Duodenal mucosa (tissue), 2 donors: ENCODE measurements around the gene ZNF768.

ENCODE experiments used
- H3K27ac ChIP-seq: one replicate; pipeline ENCODE4 v1.7.0; 2013; ENCODE audit warnings: low read depth, low read length
- H3K27me3 ChIP-seq, 2 donors: one replicate each; pipeline ENCODE4 v1.7.0; 2013; ENCODE audit warnings: low read length in 2 of 2, control low read depth in 1 of 2; ENCODE audit not compliant: insufficient read depth in 2 of 2, control insufficient read depth in 1 of 2
- H3K36me3 ChIP-seq, 2 donors: one replicate each; pipeline ENCODE4 v1.7.0; 2013; ENCODE audit warnings: low read length in 2 of 2, control low read depth in 1 of 2; ENCODE audit not compliant: insufficient read depth in 2 of 2, control insufficient read depth in 1 of 2
- H3K4me1 ChIP-seq, 2 donors: one replicate each; pipeline ENCODE4 v1.7.0; 2013; ENCODE audit warnings: low read length in 2 of 2, control low read depth in 1 of 2; ENCODE audit not compliant: insufficient read depth in 2 of 2, control insufficient read depth in 1 of 2
- H3K4me3 ChIP-seq, 2 donors: one replicate each; pipeline ENCODE4 v1.7.0; 2013; ENCODE audit warnings: low read length in 2 of 2, low read depth in 1 of 2
- H3K9ac ChIP-seq, 2 donors: one replicate each; pipeline ENCODE4 v1.7.0; 2013; ENCODE audit warnings: low read length in 2 of 2, low read depth in 1 of 2
- H3K9me3 ChIP-seq, 2 donors: one replicate each; pipeline ENCODE4 v1.7.0; 2013; ENCODE audit warnings: low read length in 2 of 2, control low read depth in 1 of 2; ENCODE audit not compliant: control insufficient read depth in 1 of 2

The ZNF768 gene

GRCh38 chr16:30532285-30533145 lies 6.1 kb upstream of the ZNF768 start:
- peak overlapping the region in 1 of 2 donors; percentile 12 for H3K9ac ChIP-seq
- H3K27ac ChIP-seq: no peak overlapping the region
- peaks cover 0 to 19% of the 10 kb centered on the region in 2 donors for H3K36me3 ChIP-seq
- H3K4me1 ChIP-seq: peaks cover 11 to 36% of the 10 kb centered on the region in 2 donors
- no peaks in the 10 kb centered on the region for H3K27me3 ChIP-seq
- peak overlapping the region in 1 of 2 donors; percentile 88 for H3K4me3 ChIP-seq
- H3K9me3 ChIP-seq: no peaks in the 10 kb centered on the region

- H3K27me3 ChIP-seq: no peaks in the 10 kb centered on the region
- H3K4me1 ChIP-seq: peaks cover 14 to 39% of the 10 kb centered on the region in 2 donors
- H3K36me3 ChIP-seq: peaks cover 0 to 19% of the 10 kb centered on the region in 2 donors
- no peak overlapping the region for H3K4me3 ChIP-seq
- H3K9me3 ChIP-seq: no peaks in the 10 kb centered on the region
- H3K9ac ChIP-seq: no peak overlapping the region
- H3K27ac ChIP-seq: no peak overlapping the region
Observed at GRCh38 chr16:30530163-30531037, 4.0 kb upstream of the ZNF768 start.

DNA sequence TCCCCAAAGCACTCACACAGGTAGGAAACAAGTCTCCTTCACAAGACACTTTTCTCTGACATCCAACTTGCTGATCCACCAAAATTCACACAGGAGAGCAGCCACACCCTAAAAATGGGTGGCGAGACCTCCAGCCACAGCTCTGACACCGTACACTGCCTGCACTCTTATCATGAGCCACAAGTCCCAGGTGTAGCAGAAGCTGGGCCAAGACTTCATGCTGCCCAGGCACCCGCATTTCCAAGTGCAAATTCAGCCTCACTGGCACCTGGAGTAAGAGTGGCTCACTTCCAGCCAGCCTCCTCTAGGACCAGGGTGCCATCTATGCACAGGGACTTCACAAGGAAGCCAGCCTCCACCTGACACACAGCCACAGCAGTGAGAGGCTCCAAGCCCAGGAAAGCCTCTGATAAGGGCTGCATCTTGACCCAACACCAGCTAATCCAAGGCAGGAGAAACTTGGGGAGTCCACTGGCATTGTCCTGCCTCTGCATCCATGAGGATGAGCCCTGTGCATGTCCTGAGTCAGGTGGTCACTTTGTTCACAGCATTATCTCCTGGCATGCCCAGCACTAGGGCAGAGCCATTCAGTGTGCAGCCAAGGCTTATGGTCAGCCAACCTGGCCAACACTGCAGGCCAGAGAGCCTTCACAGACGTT lies 2.6 kb upstream of the ZNF768 start:
- Histone ChIP-seq H3K4me1 (peaks cover 16 to 45% of the 10 kb centered on the region in 2 donors), H3K9ac (peak overlapping the region in 1 of 2 donors; percentile 40), H3K9me3 (no peaks in the 10 kb centered on the region), H3K27ac (no peak overlapping the region), H3K36me3 (peaks cover 0 to 26% of the 10 kb centered on the region in 2 donors), H3K27me3 (no peaks in the 10 kb centered on the region), H3K4me3 (no peak overlapping the region)

- Histone ChIP-seq H3K36me3 (peaks cover 0 to 25% of the 10 kb centered on the region in 2 donors), H3K4me3 (peak overlapping the region; percentile 62 to 73), H3K9ac (peak overlapping the region; percentile 58 to 60), H3K27ac (peak overlapping the region; percentile 73), H3K4me1 (peaks cover 16 to 38% of the 10 kb centered on the region in 2 donors), H3K9me3 (no peaks in the 10 kb centered on the region), H3K27me3 (no peaks in the 10 kb centered on the region)
Observed at GRCh38 chr16:30527635-30528178, 1.3 kb upstream of the ZNF768 start.

GRCh38 chr16:30526823-30527634 lies 663 bp upstream of the ZNF768 start:
- Histone ChIP-seq H3K36me3 (peaks cover 0 to 18% of the 10 kb centered on the region in 2 donors), H3K9ac (peak overlapping the region; percentile 81 to 92), H3K27me3 (no peaks in the 10 kb centered on the region), H3K27ac (peak overlapping the region; percentile 98), H3K4me3 (peak overlapping the region; percentile 73 to 79), H3K4me1 (peaks cover 22 to 44% of the 10 kb centered on the region in 2 donors), H3K9me3 (no peaks in the 10 kb centered on the region)

DNA sequence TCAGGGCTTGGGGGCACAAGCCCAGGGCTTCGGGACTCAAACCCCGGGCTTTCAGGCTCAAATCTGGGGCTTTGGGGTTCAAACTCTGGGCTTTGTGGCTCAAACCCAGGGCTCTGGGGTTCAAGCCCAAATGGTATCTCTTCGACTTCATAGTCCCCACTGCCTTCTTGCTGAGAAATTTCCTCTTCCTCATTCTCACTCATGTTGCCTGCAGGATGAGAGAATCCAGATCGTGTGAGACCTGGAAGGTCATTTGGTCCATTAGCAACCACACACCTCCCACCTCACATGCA lies 576 bp downstream of the ZNF768 start:
- Histone ChIP-seq H3K4me1 (peaks cover 29 to 51% of the 10 kb centered on the region in 2 donors), H3K9ac (peak overlapping the region; percentile 68 to 72), H3K4me3 (peak overlapping the region; percentile 75 to 77), H3K27me3 (no peaks in the 10 kb centered on the region), H3K27ac (peak overlapping the region; percentile 65), H3K9me3 (no peaks in the 10 kb centered on the region), H3K36me3 (peaks cover 0 to 11% of the 10 kb centered on the region in 2 donors)

- H3K36me3 ChIP-seq: peaks cover 0 to 8% of the 10 kb centered on the region in 2 donors
- no peaks in the 10 kb centered on the region for H3K9me3 ChIP-seq
- no peaks in the 10 kb centered on the region for H3K27me3 ChIP-seq
- no peak overlapping the region for H3K4me3 ChIP-seq
- no peak overlapping the region for H3K27ac ChIP-seq
- peaks cover 29 to 49% of the 10 kb centered on the region in 2 donors for H3K4me1 ChIP-seq
- no peak overlapping the region for H3K9ac ChIP-seq
Observed at GRCh38 chr16:30524575-30525568, 1.5 kb downstream of the ZNF768 start.

GRCh38 chr16:30523768-30524574 lies 2.4 kb downstream of the ZNF768 start:
- H3K9ac ChIP-seq: no peak overlapping the region
- no peaks in the 10 kb centered on the region for H3K27me3 ChIP-seq
- H3K36me3 ChIP-seq: peaks cover 0 to 8% of the 10 kb centered on the region in 2 donors
- no peak overlapping the region for H3K4me3 ChIP-seq
- no peaks in the 10 kb centered on the region for H3K9me3 ChIP-seq
- peaks cover 29 to 44% of the 10 kb centered on the region in 2 donors for H3K4me1 ChIP-seq
- H3K27ac ChIP-seq: no peak overlapping the region
